Measurements from ENCODE around the gene GUCY2D.

GRCh38 chr17:8051831-8052230, 49.4 kb downstream of the GUCY2D start:
- TF ChIP-seq EZH2 (IDR thresholded peaks at IDR 0.05) = no peak
- no peak for TF ChIP-seq POLR2AphosphoS5 (IDR thresholded peaks at IDR 0.05; ENCODE audit: borderline replicate concordance, low read depth, low read length)
- TF ChIP-seq FOXP2 (optimal IDR thresholded peaks at IDR 0.05; ENCODE audit: control extremely low read depth, extremely low read length, insufficient read depth) = no peak

All from SK-N-MC (cell line).